ENCODE results near the gene CYBA. TPM values are rescaled to one million over a fixed set of nuclear protein-coding genes. Genes with fewer than 3 reads are reported as not detected.
A peak's percentile ranks its signal among the peaks of the same experiment; 100 is the strongest.

CYBA gene
- total RNA-seq, 1 donor from 2014 or later: 233 TPM

GRCh38 chr16:88691924-88692560 is 41.2 kb upstream of the CYBA start:
- H3K36me3 Mint-ChIP-seq (ENCODE audit: low read depth): peaks cover 3% of the 10 kb centered on the region
- peak; percentile 36 for DNase-seq (ENCODE audit: low spot score)
- H3K27me3 Mint-ChIP-seq (ENCODE audit: low read depth): no peaks in the 10 kb centered on the region
- intact Hi-C loops (cut with micrococcal nuclease): no loop called here
- no peaks in the 10 kb centered on the region for H3K9me3 Mint-ChIP-seq
- H3K27ac Mint-ChIP-seq: peak overlapping the region; percentile 42
- H3K4me3 Mint-ChIP-seq (ENCODE audit: low read depth): no peak overlapping the region
- H3K4me1 Mint-ChIP-seq (ENCODE audit: low read depth): peaks cover 21% of the 10 kb centered on the region

GRCh38 chr16:88691129-88691813 is 40.4 kb upstream of the CYBA start:
- peaks cover 21% of the 10 kb centered on the region for H3K4me1 Mint-ChIP-seq (ENCODE audit: low read depth)

GRCh38 chr16:88690341-88691128 is 39.7 kb upstream of the CYBA start:
- Mint-ChIP-seq H3K27ac (no peak overlapping the region), H3K27me3 (ENCODE audit: low read depth) (no peaks in the 10 kb centered on the region), H3K9me3 (no peaks in the 10 kb centered on the region), H3K36me3 (ENCODE audit: low read depth) (no peaks in the 10 kb centered on the region), H3K4me3 (ENCODE audit: low read depth) (no peak overlapping the region), H3K4me1 (ENCODE audit: low read depth) (peaks cover 21% of the 10 kb centered on the region)
- DNase-seq (ENCODE audit: low spot score): no peak
- intact Hi-C loops (cut with micrococcal nuclease): no loop called here

More at GRCh38 chr16:88691129-88691813, 40.4 kb upstream of the CYBA start:
- no peaks in the 10 kb centered on the region for H3K9me3 Mint-ChIP-seq
- H3K4me3 Mint-ChIP-seq (ENCODE audit: low read depth): no peak overlapping the region
- intact Hi-C loops (cut with micrococcal nuclease): no loop called here
- no peaks in the 10 kb centered on the region for H3K36me3 Mint-ChIP-seq (ENCODE audit: low read depth)
- no peak overlapping the region for H3K27ac Mint-ChIP-seq
- no peak for DNase-seq (ENCODE audit: low spot score)
- H3K27me3 Mint-ChIP-seq (ENCODE audit: low read depth): no peaks in the 10 kb centered on the region

- H3K27ac Mint-ChIP-seq: no peak overlapping the region
- no peaks in the 10 kb centered on the region for H3K27me3 Mint-ChIP-seq (ENCODE audit: low read depth)
- H3K4me3 Mint-ChIP-seq (ENCODE audit: low read depth): no peak overlapping the region
- no peaks in the 10 kb centered on the region for H3K9me3 Mint-ChIP-seq
- intact Hi-C loops (cut with micrococcal nuclease): no loop called here
- H3K36me3 Mint-ChIP-seq (ENCODE audit: low read depth): no peaks in the 10 kb centered on the region
- H3K4me1 Mint-ChIP-seq (ENCODE audit: low read depth): peaks cover 31% of the 10 kb centered on the region
- DNase-seq (ENCODE audit: low spot score): no peak
These were observed 37.3 kb upstream of the CYBA start for GRCh38 chr16:88688013-88688778.

- Mint-ChIP-seq H3K4me1 (ENCODE audit: low read depth) (peaks cover 28% of the 10 kb centered on the region), H3K9me3 (no peaks in the 10 kb centered on the region), H3K27ac (no peak overlapping the region), H3K4me3 (ENCODE audit: low read depth) (no peak overlapping the region), H3K27me3 (ENCODE audit: low read depth) (no peaks in the 10 kb centered on the region), H3K36me3 (ENCODE audit: low read depth) (no peaks in the 10 kb centered on the region)
- intact Hi-C loops (cut with micrococcal nuclease): no loop called here
- DNase-seq (ENCODE audit: low spot score): no peak
These were observed 36.8 kb upstream of the CYBA start for GRCh38 chr16:88687676-88688012.

GRCh38 chr16:88687254-88687576 is 36.4 kb upstream of the CYBA start:
- Mint-ChIP-seq H3K4me3 (ENCODE audit: low read depth) (peak overlapping the region; percentile 26), H3K27me3 (ENCODE audit: low read depth) (no peaks in the 10 kb centered on the region), H3K36me3 (ENCODE audit: low read depth) (no peaks in the 10 kb centered on the region), H3K27ac (no peak overlapping the region), H3K4me1 (ENCODE audit: low read depth) (peaks cover 30% of the 10 kb centered on the region), H3K9me3 (no peaks in the 10 kb centered on the region)
- intact Hi-C loops (cut with micrococcal nuclease): no loop called here
- DNase-seq (ENCODE audit: low spot score): no peak

- intact Hi-C loops (cut with micrococcal nuclease): loop anchor here (1.0 kb wide), 3 partner anchors 15 to 35 kb away; partner anchors contain the start of genes CYBA and MVD
- H3K27ac Mint-ChIP-seq: no peak within 1 kb of the TSS
- no peaks in the 10 kb centered on the region for H3K27me3 Mint-ChIP-seq (ENCODE audit: low read depth)
- peaks cover 32% of the 10 kb centered on the region for H3K4me1 Mint-ChIP-seq (ENCODE audit: low read depth)
- H3K36me3 Mint-ChIP-seq (ENCODE audit: low read depth): no peaks in the 10 kb centered on the region
- peak within 1 kb of the TSS; percentile 74 for H3K4me3 Mint-ChIP-seq (ENCODE audit: low read depth)
- DNase-seq (ENCODE audit: low spot score): peak; percentile 85
- no peaks in the 10 kb centered on the region for H3K9me3 Mint-ChIP-seq
These were observed 35.8 kb upstream of the CYBA start, which contains the start of gene SNAI3 for GRCh38 chr16:88686439-88687253. Gene SNAI3 (minus strand): TSS chr16:88686507. CDS start chr16:88686406, 101 bp downstream.

- Mint-ChIP-seq H3K4me3 (ENCODE audit: low read depth) (peak overlapping the region; percentile 74), H3K4me1 (ENCODE audit: low read depth) (peaks cover 31% of the 10 kb centered on the region), H3K27ac (no peak overlapping the region), H3K9me3 (no peaks in the 10 kb centered on the region), H3K36me3 (ENCODE audit: low read depth) (no peaks in the 10 kb centered on the region), H3K27me3 (ENCODE audit: low read depth) (no peaks in the 10 kb centered on the region)
- intact Hi-C loops (cut with micrococcal nuclease): loop anchor here (1.0 kb wide), 3 partner anchors 15 to 35 kb away; partner anchors contain the start of genes CYBA and MVD
- DNase-seq (ENCODE audit: low spot score): no peak
These were observed 35.2 kb upstream of the CYBA start for GRCh38 chr16:88686062-88686438.

- Mint-ChIP-seq H3K27me3 (ENCODE audit: low read depth) (no peaks in the 10 kb centered on the region), H3K9me3 (no peaks in the 10 kb centered on the region), H3K4me1 (ENCODE audit: low read depth) (peaks cover 28% of the 10 kb centered on the region), H3K27ac (no peak overlapping the region), H3K4me3 (ENCODE audit: low read depth) (peak overlapping the region; percentile 74), H3K36me3 (ENCODE audit: low read depth) (peaks cover 3% of the 10 kb centered on the region)
- intact Hi-C loops (cut with micrococcal nuclease): loop anchor here (1.0 kb wide), 3 partner anchors 16 to 34 kb away; partner anchors contain the start of genes CYBA and MVD
- no peak for DNase-seq (ENCODE audit: low spot score)
These were observed 34.6 kb upstream of the CYBA start for GRCh38 chr16:88685156-88686061.

- H3K36me3 Mint-ChIP-seq (ENCODE audit: low read depth): peaks cover 3% of the 10 kb centered on the region
- intact Hi-C loops (cut with micrococcal nuclease): no loop called here
- H3K27ac Mint-ChIP-seq: no peak overlapping the region
- no peak for DNase-seq (ENCODE audit: low spot score)
- H3K9me3 Mint-ChIP-seq: no peaks in the 10 kb centered on the region
- no peaks in the 10 kb centered on the region for H3K27me3 Mint-ChIP-seq (ENCODE audit: low read depth)
- peak overlapping the region; percentile 74 for H3K4me3 Mint-ChIP-seq (ENCODE audit: low read depth)
- peaks cover 27% of the 10 kb centered on the region for H3K4me1 Mint-ChIP-seq (ENCODE audit: low read depth)
These were observed 33.8 kb upstream of the CYBA start for GRCh38 chr16:88684569-88685155.
